ENCODE data around the gene ALOX12B.
"Not testable (repeated sequence)": the region's sequence is repeated elsewhere in the genome, so short reads cannot be mapped to it uniquely, and the experiment has no call there.

ALOX12B gene

DNA sequence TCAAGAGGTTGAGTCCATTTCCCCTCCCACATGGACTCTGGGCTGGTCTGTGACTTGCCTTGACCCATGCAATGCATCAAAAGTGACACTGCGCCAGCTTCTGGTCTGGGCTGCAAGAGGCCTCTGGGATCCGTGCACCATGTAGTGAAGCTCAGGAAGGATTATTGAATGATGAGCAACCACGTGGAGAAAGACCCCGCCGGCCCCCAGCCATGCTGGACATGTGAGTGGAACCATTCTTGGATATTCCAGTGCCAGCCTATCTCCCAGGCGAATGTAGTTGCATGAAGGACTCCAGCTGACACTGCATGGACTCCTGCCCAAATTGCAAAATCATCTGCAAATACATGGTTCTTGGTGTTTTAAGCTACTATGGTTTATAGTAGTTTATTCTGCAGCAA is 56.3 kb downstream of the ALOX12B start:
- TF ChIP-seq CTCF (IDR thresholded peaks at IDR 0.05; ENCODE audit: borderline replicate concordance, insufficient read depth, low read depth, low read length) = no peak
- H3K4me3 ChIP-seq (ENCODE audit: low read depth, low read length) = no peak overlapping the region

DNA sequence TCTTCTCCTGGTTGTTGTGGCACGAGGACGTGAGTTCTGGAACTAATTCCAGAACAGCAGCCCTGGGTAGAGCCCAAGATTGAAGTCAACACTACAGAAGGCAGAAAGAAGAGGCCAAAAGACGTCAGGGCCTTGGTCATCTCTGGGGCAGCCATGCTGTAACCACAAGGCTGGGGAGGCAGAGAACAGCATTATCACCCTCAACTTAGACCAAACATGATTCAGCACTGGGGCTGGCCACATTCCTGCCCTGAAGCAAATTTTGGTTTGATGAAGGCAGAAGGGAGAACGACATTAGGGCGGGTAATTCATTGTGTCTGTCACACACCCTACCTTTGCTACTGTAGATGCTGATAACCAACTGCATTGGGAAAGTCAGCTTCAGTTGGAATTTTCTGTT is 58.4 kb downstream of the ALOX12B start:
- H3K4me3 ChIP-seq (ENCODE audit: low read depth, low read length) = no peak overlapping the region
- no peak for TF ChIP-seq CTCF (IDR thresholded peaks at IDR 0.05; ENCODE audit: borderline replicate concordance, insufficient read depth, low read depth, low read length)

- H3K4me3 ChIP-seq (ENCODE audit: low read depth, low read length) = no peak overlapping the region
- TF ChIP-seq CTCF (IDR thresholded peaks at IDR 0.05; ENCODE audit: borderline replicate concordance, insufficient read depth, low read depth, low read length) = no peak
Observed at GRCh38 chr17:8025176-8025911, 62.2 kb downstream of the ALOX12B start.

DNA sequence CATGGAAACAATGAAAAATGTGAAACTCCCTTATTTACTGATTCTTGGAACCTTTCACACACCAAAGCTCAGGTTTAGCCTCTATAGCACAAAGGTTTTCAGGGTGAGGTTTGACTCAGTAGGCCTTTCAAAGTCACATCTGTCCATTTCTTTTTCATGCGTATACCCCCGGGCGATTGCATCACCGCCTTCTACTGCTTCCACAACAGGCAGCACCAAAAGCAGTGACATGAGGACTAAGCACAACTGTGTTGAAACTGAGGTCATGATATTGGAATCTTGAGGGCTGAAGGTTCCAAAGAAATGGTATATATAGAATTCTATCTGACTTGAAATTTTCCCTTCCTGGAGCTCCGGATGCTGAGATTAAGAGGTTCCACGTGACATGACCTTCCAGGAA is 63.4 kb downstream of the ALOX12B start:
- not testable (repeated sequence) for H3K4me3 ChIP-seq (ENCODE audit: low read depth, low read length)
